HG02840 (cell line): Measurements from ENCODE around the gene SLFNL1.
A peak's percentile ranks its signal among the peaks of the same experiment; 100 is the strongest.

ENCODE experiments used
- ATAC-seq: cut with Tn5 transposase; IDR thresholded peaks from one replicate; pipeline ENCODE4 v1.9.1; 2021; ENCODE audit warnings: mild to moderate bottlenecking, moderate library complexity, moderate number of reproducible peaks; ENCODE audit not compliant: unreplicated experiment, low FRiP score

SLFNL1 gene

DNA sequence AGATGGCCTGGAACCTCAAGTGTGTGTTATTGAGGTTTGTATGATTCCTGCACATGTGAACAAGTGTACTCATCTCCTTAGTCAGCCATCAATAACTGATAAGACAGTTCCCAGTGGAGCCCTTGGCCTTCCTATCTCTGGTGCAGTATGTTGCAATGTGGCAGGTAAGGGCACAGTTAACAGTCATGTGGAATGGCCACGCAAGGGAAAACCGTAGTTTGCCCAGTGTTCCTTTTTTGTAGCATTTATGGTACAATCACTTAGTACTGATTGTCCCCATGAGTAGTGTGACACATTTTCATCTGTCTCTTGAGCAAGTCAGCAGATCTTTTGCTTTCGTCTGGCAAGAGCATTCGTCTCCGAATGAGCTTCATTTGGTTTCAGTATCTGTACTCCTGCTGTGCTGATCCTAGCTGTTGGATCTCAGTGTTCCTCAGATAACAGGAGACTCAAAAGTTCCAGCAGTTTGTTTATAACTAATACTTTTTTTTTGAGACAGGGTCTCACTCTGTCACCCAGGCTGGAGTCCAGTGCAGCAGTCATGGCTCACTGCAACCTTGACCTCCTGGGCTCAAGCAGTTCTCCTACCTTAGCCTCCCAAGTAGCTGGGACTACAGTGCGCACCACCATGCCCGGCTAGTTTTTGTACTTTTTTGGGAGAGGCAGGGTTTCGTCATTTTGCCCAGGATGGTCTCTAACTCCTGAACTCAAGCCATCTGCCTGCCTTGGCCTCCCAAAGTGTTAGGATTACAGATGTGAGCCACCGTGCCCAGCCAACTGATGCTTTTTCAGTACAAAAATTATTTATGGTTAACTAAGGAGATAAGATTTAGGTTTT lies 33.9 kb downstream of the SLFNL1 start:
- no peak for ATAC-seq

GRCh38 chr1:40986956-40987355 lies 34.6 kb downstream of the SLFNL1 start:
- ATAC-seq: no peak

GRCh38 chr1:40986328-40986783 lies 35.2 kb downstream of the SLFNL1 start:
- no peak for ATAC-seq

GRCh38 chr1:40985875-40986274 lies 35.6 kb downstream of the SLFNL1 start:
- no peak for ATAC-seq

GRCh38 chr1:40985161-40985560 lies 36.4 kb downstream of the SLFNL1 start:
- ATAC-seq: no peak

GRCh38 chr1:40984531-40984930 lies 37.0 kb downstream of the SLFNL1 start:
- no peak for ATAC-seq

GRCh38 chr1:40984066-40984465 lies 37.5 kb downstream of the SLFNL1 start:
- ATAC-seq: no peak

DNA sequence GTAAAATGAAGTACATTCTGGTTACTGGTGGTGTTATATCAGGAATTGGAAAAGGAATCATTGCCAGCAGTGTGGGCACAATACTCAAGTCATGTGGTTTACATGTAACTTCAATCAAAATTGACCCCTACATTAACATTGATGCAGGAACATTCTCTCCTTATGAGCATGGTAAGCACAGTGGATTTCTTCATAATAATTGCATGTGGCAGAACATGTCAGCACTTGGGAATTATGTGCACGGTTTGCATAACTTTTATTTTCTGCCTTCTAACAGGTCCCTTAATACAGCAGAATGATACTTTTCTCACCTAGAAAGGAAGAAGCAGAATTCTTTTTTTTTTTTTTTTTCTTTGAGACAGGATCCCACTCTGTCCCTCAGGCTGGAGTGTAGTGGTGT lies 38.2 kb downstream of the SLFNL1 start:
- ATAC-seq: no peak

GRCh38 chr1:40982721-40983120 lies 38.8 kb downstream of the SLFNL1 start:
- no peak for ATAC-seq

GRCh38 chr1:40981691-40982448 lies 39.7 kb downstream of the SLFNL1 start:
- ATAC-seq: no peak

DNA sequence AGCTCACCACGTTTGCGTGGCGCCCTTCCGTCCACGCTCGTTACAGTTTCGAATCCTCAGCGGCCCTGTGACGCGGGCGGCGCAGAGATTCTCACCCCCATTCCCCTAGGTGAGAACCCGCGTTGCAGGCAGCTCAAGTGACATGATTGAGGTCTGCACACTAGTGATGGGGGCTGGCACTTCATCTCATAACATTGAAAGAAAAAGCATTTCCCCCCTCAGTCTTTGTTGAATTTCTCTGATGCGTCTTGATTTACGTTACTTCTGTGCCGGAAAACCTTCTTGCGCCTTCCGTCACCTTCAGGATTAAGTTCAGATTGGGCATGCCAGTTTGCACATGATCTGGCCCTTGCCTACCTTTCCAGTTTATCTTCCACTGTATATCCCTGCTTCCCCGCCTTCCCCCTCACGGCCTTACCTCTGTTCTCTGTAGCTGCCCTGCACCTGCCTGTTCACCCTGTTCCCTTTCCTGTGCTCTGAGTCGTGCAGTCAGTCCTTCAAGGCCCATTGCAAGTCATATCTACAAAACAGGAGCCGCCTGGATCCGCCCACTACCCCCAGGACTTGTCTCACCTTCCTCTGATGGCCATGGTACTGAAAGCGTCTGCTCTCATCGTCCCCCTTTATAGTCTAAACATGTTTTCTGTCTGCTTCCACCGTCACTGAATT lies 40.9 kb downstream of the SLFNL1 start:
- no peak for ATAC-seq

DNA sequence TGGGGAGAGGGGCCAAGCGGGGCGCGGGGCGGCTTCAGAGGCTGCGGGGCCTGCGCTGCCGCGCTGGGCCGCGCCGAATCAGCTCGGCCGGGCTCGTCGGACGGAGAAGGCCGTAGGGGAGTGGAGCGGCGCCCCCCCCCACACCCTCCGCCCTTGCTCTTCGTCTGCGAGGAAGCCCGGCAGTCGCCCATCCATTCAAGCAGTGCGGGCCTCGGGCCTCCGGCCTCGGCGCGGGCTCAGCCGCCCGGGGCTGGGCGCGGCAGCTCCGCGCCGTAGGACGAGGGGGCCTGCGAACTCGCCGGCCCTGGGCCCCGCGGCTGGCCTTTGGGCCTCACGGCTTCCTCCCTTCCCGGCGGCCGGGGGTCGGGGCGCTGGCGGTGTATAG lies 41.5 kb downstream of the SLFNL1 start:
- ATAC-seq: peak; percentile 24

GRCh38 chr1:40979241-40980067 lies 42.1 kb downstream of the SLFNL1 start, which contains the start of gene CTPS1:
CTPS1 (plus strand) TSS chr1:40979696; CDS start chr1:40983291, 3,595 bp downstream.
- ATAC-seq: peak; percentile 89

DNA sequence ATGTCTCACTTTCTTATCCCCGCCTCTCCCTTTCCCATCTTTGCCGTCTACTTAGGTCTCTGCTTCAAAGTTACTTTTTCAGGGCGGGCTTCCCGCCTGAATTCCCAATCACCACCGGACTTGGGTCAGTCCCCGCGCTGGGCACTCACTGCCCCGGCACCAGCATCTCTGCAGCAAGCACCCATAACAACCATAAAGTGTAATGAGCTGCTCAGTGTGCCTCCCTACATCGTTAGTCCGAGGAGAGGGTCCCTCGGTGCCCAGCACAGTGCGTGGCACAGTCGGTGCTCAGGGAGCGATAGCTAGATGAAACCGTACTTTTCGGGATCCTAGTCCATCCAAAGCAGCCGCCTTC lies 42.7 kb downstream of the SLFNL1 start:
- ATAC-seq: no peak

GRCh38 chr1:40977716-40978115 lies 43.8 kb downstream of the SLFNL1 start:
- ATAC-seq: no peak

- no peak for ATAC-seq
Observed at GRCh38 chr1:40976952-40977690, 44.4 kb downstream of the SLFNL1 start.

DNA sequence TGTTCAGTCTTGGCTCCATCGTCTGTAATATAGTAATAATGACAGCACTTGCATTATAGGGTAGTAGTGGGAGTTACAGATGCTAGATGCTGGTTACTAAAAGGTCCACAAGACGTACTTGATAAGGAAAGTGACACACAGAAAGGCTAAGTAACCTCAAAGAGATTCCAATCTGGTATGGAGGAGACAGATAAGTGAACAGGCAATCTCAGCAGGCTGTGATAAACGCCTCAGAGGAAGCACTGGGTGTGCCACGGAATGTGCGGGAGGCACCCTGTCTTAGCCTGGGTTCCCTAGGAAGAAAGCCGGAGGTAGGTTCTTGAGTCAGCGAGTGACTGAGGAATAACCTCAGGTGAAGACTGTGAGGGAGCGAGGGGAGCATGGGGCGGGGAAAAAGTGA lies 46.6 kb downstream of the SLFNL1 start:
- no peak for ATAC-seq

- ATAC-seq: no peak
Observed at GRCh38 chr1:40973912-40974311, 47.6 kb downstream of the SLFNL1 start.

- ATAC-seq: no peak
Observed at GRCh38 chr1:40971966-40972365, 49.6 kb downstream of the SLFNL1 start.

DNA sequence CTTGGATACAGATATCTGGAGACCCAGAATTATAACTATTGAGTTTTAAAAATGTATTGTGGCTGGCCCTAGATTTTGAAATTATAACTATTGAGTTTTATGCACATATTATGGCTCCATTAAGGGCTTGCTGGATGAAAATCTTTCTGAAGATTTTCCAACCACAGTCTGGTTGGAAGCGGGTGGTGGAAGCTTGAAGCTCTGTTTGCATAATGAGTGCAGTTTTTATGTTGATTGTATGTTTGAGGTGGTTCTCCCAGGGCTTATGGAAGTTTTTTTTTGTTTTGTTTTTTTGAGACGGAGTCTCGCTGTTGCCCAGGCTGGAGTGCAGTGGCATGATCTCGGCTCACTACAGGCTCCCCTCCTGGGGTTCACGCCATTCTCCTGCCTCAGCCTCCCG lies 52.1 kb downstream of the SLFNL1 start:
- no peak for ATAC-seq
